NCI-H1436 (cell line): ENCODE results near the gene CNIH2.

Experiments used
- DNase-seq: peaks from one replicate; lab custom pipeline; 2025; lab: John Stamatoyannopoulos, UW

The CNIH2 gene

DNA sequence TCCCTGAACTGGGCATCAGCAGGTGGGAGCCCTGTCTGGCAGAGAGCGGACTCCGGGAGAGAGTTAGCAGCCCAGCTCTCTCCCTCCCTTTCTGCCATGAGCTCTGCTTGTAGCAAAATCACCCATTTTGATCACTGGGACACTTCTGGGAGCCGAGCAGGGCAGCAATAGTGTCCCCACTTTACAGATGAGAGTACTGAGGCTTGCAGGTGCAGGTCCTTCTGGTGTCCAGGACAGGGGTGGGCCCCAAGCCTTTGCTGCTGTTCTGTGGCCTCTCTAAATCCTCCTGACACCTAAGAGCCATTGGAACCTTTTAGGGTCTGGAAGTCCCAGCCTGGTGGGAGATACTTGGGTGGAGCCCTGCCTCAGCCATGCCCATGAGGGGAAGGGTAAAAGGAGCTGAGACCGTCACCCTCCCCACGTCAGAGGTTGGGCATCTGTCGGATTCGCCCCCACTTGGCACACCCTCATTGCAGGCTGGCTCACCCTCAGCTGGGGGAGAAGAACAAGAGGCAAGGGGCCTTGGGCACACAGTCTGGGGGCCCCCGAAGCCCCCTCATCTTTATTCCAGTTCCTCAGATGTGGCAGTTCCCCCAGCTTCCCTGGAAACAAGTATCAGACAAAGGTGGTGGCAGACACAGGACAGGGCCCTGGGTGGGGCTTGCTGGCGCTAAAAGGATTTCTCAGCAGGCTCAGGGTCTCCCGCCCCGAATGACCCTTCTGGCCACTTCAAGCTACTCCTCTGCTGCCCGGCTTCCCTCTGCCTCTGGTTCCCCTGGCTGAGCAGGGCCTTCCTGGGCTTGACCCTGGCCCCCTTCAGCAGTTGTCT is 53.8 kb downstream of the CNIH2 start:
- DNase-seq = no peak

GRCh38 chr11:66332371-66333219 is 54.6 kb downstream of the CNIH2 start:
- no peak for DNase-seq

DNA sequence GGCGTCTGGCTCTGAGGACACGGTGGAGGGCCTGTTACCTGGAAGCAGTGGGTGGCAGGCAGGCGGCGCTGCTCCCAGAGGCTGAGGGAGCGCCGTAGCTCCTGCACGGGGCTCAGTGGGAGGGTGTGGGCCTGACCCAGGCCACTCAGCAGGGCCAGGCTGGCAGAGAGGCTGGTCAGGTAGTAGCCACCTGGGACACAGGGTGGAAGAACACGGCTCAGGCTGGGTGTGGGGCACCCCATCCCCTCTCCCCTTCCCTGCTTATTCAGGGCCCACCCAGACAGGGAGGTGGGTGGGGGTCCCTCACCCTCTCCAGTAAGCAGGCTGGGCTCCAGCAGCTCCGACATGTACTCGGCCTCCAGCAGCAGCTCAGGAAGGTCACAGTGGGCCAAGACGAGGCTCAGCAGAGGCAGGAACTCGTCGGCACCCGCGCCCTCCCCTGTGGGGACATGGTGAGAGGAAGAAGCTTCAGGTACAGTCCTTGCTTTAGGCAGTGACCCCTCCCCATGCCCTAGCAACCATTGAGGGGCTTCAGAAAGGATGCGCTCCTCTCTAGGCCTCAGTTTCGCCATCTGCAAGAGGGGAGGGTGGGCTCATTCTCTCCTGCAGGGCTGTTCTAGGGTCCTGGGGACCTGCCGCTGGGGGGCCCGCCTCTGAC is 55.4 kb downstream of the CNIH2 start:
- no peak for DNase-seq
